ENCODE results near the gene ATXN10.

- TF ChIP-seq CTCF (IDR thresholded peaks at IDR 0.05) (no peak), EZH2 (IDR thresholded peaks at IDR 0.05; ENCODE audit: borderline replicate concordance, insufficient read depth, low read depth, low read length, poor library complexity, severe bottlenecking) (no peak)
These were observed 218.7 kb downstream of the ATXN10 start for GRCh38 chr22:45890351-45890635.
